ENCODE measurements around the gene ST6GALNAC2. TPM values are rescaled to one million over a fixed set of nuclear protein-coding genes. Genes with fewer than 3 reads are reported as not detected.

Gene ST6GALNAC2
- total and polyA plus RNA-seq, 8 donors: 1.2 to 17.8 (median 4.7) TPM

DNA sequence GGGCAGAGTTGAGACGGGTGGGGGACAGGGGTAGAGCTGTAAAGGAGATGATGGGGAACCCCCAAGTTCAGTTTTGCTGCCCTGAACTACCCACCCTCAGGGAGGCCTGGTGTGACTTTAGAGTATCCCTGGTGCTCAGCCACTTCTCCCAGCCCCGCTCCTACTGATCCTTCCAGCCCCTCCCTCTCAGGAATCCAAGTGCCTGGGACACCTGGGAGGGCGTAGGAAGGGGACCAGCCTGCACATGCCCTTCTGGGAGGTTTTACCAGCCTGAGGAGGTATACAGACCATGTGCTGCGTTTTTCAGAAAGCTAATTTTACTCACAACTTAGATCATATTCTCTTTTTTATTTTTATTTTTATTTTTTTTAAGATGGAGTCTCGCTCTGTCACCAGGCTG, 4.1 kb downstream of the ST6GALNAC2 start:
- no peak for TF ChIP-seq EP300 (IDR thresholded peaks at IDR 0.05)
- TF ChIP-seq POLR2AphosphoS5 (IDR thresholded peaks at IDR 0.05): no peak
- TF ChIP-seq CTCF (IDR thresholded peaks at IDR 0.05): no peak
- no peak for TF ChIP-seq POLR2A (IDR thresholded peaks at IDR 0.05)
- WGBS, 5 donors: 85 to 93% (median 87%) methylated on average over 4 to 5 of the region's 5 CpGs
- H3K4me3 ChIP-seq: no peak overlapping the region
- H3K9me3 ChIP-seq: no peaks in the 10 kb centered on the region
- intact Hi-C loops (cut with DNase I; ENCODE audit: low total_unique reads): no loop called here
- H3K4me1 ChIP-seq: peaks cover 17 to 33% (median 27%) of the 10 kb centered on the region in 4 donors
- H3K27ac ChIP-seq: no peak overlapping the region
- peaks cover 0 to 18% (median 11%) of the 10 kb centered on the region in 3 donors for H3K27me3 ChIP-seq
- DNase-seq: no peak
- H3K36me3 ChIP-seq: no peaks in the 10 kb centered on the region

DNA sequence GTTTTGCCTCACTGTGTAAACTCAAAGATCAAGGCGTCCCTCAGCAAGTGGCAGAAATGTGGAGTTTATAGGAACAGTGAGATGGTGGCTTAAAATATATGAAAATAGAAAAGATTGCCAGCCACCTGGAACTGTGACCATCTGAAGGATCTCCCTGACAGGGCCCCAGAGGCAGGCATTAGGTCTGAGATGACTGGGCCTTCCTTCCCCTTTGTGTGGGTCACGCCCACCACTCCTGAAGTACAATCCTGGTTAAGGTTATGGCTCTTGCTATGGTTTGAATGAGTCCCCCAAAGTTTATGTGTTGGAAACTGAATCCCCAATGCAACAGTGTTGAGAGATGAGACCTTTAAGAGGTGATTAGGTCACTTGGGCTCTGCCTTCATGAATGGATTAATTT, 6.4 kb downstream of the ST6GALNAC2 start:
- no peak for DNase-seq
- TF ChIP-seq POLR2A (IDR thresholded peaks at IDR 0.05) (no peak), EP300 (IDR thresholded peaks at IDR 0.05) (no peak), POLR2AphosphoS5 (IDR thresholded peaks at IDR 0.05) (no peak), CTCF (IDR thresholded peaks at IDR 0.05) (no peak)
- Histone ChIP-seq H3K27ac (peak overlapping the region in 1 of 5 donors; percentile 67), H3K27me3 (no peaks in the 10 kb centered on the region), H3K4me3 (no peak overlapping the region), H3K9me3 (no peaks in the 10 kb centered on the region), H3K4me1 (peaks cover under 1 to 11% (median 6%) of the 10 kb centered on the region in 4 donors), H3K36me3 (no peaks in the 10 kb centered on the region)
- 86 to 95% (median 93%) methylated on average over 2 of the region's 2 CpGs for WGBS, 5 donors
- intact Hi-C loops (cut with DNase I; ENCODE audit: low total_unique reads): no loop called here

DNA sequence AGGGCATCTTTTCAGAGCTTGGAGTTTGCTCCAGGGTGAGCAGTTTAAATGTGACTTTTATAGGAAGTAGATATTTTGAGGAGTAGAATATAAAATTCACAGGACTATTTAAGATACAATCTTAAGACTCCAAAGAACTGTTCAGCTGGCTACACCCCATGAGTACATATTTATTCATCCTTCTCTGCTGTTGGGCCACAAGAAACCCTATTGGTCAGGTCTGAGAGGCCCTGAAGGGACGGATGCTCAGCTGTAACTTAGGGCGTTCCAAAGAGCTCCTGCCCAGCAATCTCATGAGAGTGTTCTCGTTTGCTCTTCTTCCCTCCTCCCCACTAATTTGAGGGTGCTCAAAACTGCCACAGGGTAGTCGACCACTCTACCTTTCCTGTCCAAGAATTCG, 7.3 kb downstream of the ST6GALNAC2 start:
- peak; percentile 40 to 86 for DNase-seq
- no peak overlapping the region for H3K4me3 ChIP-seq
- 31 to 55% (median 47%) methylated on average over 5 of the region's 5 CpGs for WGBS, 5 donors
- H3K36me3 ChIP-seq: no peaks in the 10 kb centered on the region
- no peak for TF ChIP-seq CTCF (IDR thresholded peaks at IDR 0.05)
- TF ChIP-seq POLR2AphosphoS5 (IDR thresholded peaks at IDR 0.05): peak in 1 of 3 donors; percentile 41
- TF ChIP-seq POLR2A (IDR thresholded peaks at IDR 0.05): no peak
- TF ChIP-seq EP300 (IDR thresholded peaks at IDR 0.05): no peak
- no peaks in the 10 kb centered on the region for H3K27me3 ChIP-seq
- H3K27ac ChIP-seq: peak overlapping the region; percentile 38 to 67 (median 47)
- no peaks in the 10 kb centered on the region for H3K9me3 ChIP-seq
- intact Hi-C loops (cut with DNase I; ENCODE audit: low total_unique reads): no loop called here
- peaks cover 0 to 11% (median 6%) of the 10 kb centered on the region in 4 donors for H3K4me1 ChIP-seq

GRCh38 chr17:76577876-76578275, 7.8 kb downstream of the ST6GALNAC2 start:
- Histone ChIP-seq H3K36me3 (no peaks in the 10 kb centered on the region), H3K4me1 (peaks cover 0 to 11% (median 6%) of the 10 kb centered on the region in 4 donors), H3K9me3 (no peaks in the 10 kb centered on the region), H3K27ac (peak overlapping the region; percentile 38 to 67 (median 47)), H3K27me3 (no peaks in the 10 kb centered on the region), H3K4me3 (no peak overlapping the region)
- TF ChIP-seq EP300 (IDR thresholded peaks at IDR 0.05) (no peak), POLR2A (IDR thresholded peaks at IDR 0.05) (no peak), POLR2AphosphoS5 (IDR thresholded peaks at IDR 0.05) (no peak), CTCF (IDR thresholded peaks at IDR 0.05) (no peak)
- intact Hi-C loops (cut with DNase I; ENCODE audit: low total_unique reads): no loop called here
- WGBS, 5 donors: 51 to 88% (median 69%) methylated on average over 5 to 7 of the region's 7 CpGs
- no peak for DNase-seq

Measured in stomach (tissue), 9 donors.